Measurements from ENCODE around the gene NR2E3. TPM values are rescaled to one million over a fixed set of nuclear protein-coding genes. Genes with fewer than 3 reads are reported as not detected.

Gene NR2E3
- total and polyA plus RNA-seq, 11 donors, result 0.07 to 0.25 (median 0.16) TPM; not detected in 7

GRCh38 chr15:71822890-71823630, 12.7 kb downstream of the NR2E3 start:
- Histone ChIP-seq H3K4me3 (no peak overlapping the region), H3K27ac (no peak overlapping the region), H3K36me3 (peaks cover 0 to 59% (median 41%) of the 10 kb centered on the region in 9 donors), H3K27me3 (no peaks in the 10 kb centered on the region), H3K9me3 (peaks cover 0 to 51% (median 29%) of the 10 kb centered on the region in 12 donors), H3K4me1 (no peaks in the 10 kb centered on the region)
- no peak for TF ChIP-seq POLR2A (IDR thresholded peaks at IDR 0.05)
- TF ChIP-seq CTCF (IDR thresholded peaks at IDR 0.05), result no peak
- WGBS, 4 donors, result 94 to 97% (median 95%) methylated on average over 3 of the region's 3 CpGs
- DNase-seq, result no peak
- ATAC-seq, result no peak
- intact Hi-C loops (cut with DNase I), result no loop called here

- H3K9me3 ChIP-seq, result peaks cover 0 to 48% (median 29%) of the 10 kb centered on the region in 12 donors
- H3K27ac ChIP-seq, result no peak overlapping the region
- TF ChIP-seq POLR2A (IDR thresholded peaks at IDR 0.05) (no peak), CTCF (IDR thresholded peaks at IDR 0.05) (no peak)
- 81 to 88% (median 84%) methylated on average over 3 of the region's 3 CpGs for WGBS, 4 donors
- intact Hi-C loops (cut with DNase I), result no loop called here
- no peaks in the 10 kb centered on the region for H3K4me1 ChIP-seq
- H3K36me3 ChIP-seq, result peaks cover 0 to 65% (median 48%) of the 10 kb centered on the region in 9 donors
- no peak overlapping the region for H3K4me3 ChIP-seq
- ATAC-seq (no peak), DNase-seq (no peak)
- H3K27me3 ChIP-seq, result no peaks in the 10 kb centered on the region
Measured at GRCh38 chr15:71823801-71824200, 13.4 kb downstream of the NR2E3 start.

DNA sequence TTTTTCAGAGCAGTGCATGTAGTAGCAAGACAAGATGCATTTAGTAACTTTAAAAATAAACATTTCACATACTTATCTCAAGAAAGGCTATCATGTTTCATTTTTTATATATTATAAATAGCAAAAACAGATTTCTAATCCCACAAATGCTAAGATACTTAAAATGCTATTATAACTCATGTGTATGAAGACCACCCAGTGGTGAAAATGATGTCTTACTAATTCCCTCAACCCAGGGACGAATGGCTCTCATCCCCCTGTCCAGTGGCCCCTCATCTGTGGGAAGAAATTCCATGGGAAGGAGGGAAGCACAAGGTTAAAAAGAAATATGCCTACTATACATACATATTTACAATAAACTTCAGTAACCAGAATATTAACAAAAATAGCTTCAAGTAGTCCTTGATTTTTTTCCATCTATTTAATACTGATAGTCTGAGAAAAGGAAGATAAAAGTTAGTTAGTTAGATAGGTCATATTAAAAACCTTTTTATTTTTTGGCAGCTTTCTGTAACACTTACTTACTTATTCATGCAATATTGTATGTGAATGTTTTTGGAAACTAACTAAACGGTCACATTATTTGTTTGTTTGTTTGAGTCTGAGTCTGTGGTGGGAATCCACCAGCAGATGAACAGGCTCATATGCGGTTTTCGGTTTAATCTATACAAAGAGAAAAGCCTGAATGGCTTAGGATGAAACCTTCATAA, 14.8 kb downstream of the NR2E3 start:
- Histone ChIP-seq H3K9me3 (peaks cover 0 to 37% (median 26%) of the 10 kb centered on the region in 12 donors), H3K4me1 (no peaks in the 10 kb centered on the region), H3K36me3 (peaks cover 0 to 79% (median 59%) of the 10 kb centered on the region in 9 donors), H3K27ac (no peak overlapping the region), H3K27me3 (no peaks in the 10 kb centered on the region), H3K4me3 (no peak overlapping the region)
- 90 to 95% (median 93%) methylated on average over 4 of the region's 4 CpGs for WGBS, 4 donors
- TF ChIP-seq POLR2A (IDR thresholded peaks at IDR 0.05) (no peak), CTCF (IDR thresholded peaks at IDR 0.05) (no peak)
- intact Hi-C loops (cut with DNase I), result no loop called here
- ATAC-seq, result no peak
- DNase-seq, result no peak

- DNase-seq, result no peak
- intact Hi-C loops (cut with DNase I), result no loop called here
- Histone ChIP-seq H3K36me3 (peaks cover 0 to 82% (median 59%) of the 10 kb centered on the region in 9 donors), H3K4me3 (no peak overlapping the region), H3K27me3 (no peaks in the 10 kb centered on the region), H3K9me3 (peaks cover 0 to 27% (median 21%) of the 10 kb centered on the region in 12 donors), H3K4me1 (no peaks in the 10 kb centered on the region), H3K27ac (no peak overlapping the region)
- TF ChIP-seq CTCF (IDR thresholded peaks at IDR 0.05) (no peak), POLR2A (IDR thresholded peaks at IDR 0.05) (no peak)
- 91 to 95% (median 93%) methylated on average over 5 of the region's 5 CpGs for WGBS, 4 donors
- ATAC-seq, result no peak
Measured at GRCh38 chr15:71826196-71826595, 15.8 kb downstream of the NR2E3 start.

Data from heart left ventricle (tissue), 16 donors.